Natural killer cell (primary cell): ENCODE measurements around the gene GALNT9. TPM values are rescaled to one million over a fixed set of nuclear protein-coding genes. Genes with fewer than 3 reads are reported as not detected.

Source experiments
- ATAC-seq, 3 donors: fragments of 150-1000 bp in 2 of 3; fragments of 200-7000 bp in 1 of 3; cut with Tn5 transposase; 1 replicate in 1 of 3; 2 replicates in 2 of 3; pipeline ENCODE4 v1.10.0; 2021; ENCODE audit warnings: mild to moderate bottlenecking in 2 of 3, moderate library complexity in 2 of 3
- DNase-seq, 2 donors: peaks; one replicate each; pipeline versions ENCODE4 v3.0.0 to v3.0.0-alpha.2; 2013 to 2021; ENCODE audit warnings: mixed read lengths in 1 of 2
- H3K27ac ChIP-seq: one replicate; pipeline ENCODE4 v1.5.1; 2013; ENCODE audit warnings: mild to moderate bottlenecking, low read length
- H3K27me3 ChIP-seq: one replicate; pipeline ENCODE4 v1.6.1; 2013; ENCODE audit warnings: low read length; ENCODE audit not compliant: control insufficient read depth, insufficient read depth
- H3K36me3 ChIP-seq: one replicate; pipeline ENCODE4 v1.6.1; 2013; ENCODE audit warnings: low read length; ENCODE audit not compliant: control insufficient read depth, insufficient read depth
- H3K4me1 ChIP-seq: one replicate; pipeline ENCODE4 v1.6.1; 2013; ENCODE audit warnings: low read length; ENCODE audit not compliant: control insufficient read depth, insufficient read depth
- H3K4me3 ChIP-seq: one replicate; pipeline ENCODE4 v1.5.1; 2013; ENCODE audit warnings: low read length
- H3K9me3 ChIP-seq: one replicate; pipeline ENCODE4 v1.6.1; 2013; ENCODE audit warnings: low read length; ENCODE audit not compliant: control insufficient read depth, insufficient read depth
- H3K27ac Mint-ChIP-seq, 2 donors: one replicate each; pipeline ENCODE4 v1.8.0; 2022; ENCODE audit warnings: mild to moderate bottlenecking in 2 of 2, mixed read lengths in 2 of 2, moderate library complexity in 1 of 2
- H3K27me3 Mint-ChIP-seq, 2 donors: one replicate each; pipeline ENCODE4 v1.8.0; 2022; ENCODE audit warnings: low read depth in 2 of 2, mixed read lengths in 2 of 2
- H3K36me3 Mint-ChIP-seq: one replicate; pipeline ENCODE4 v1.8.0; 2022; ENCODE audit warnings: mixed read lengths
- H3K4me1 Mint-ChIP-seq, 2 donors: one replicate each; pipeline ENCODE4 v1.8.0; 2022; ENCODE audit warnings: mixed read lengths in 2 of 2
- H3K4me3 Mint-ChIP-seq: one replicate; pipeline ENCODE4 v1.8.0; 2022; ENCODE audit warnings: mild to moderate bottlenecking, moderate library complexity, mixed read lengths
- H3K9me3 Mint-ChIP-seq, 2 donors: one replicate each; pipeline ENCODE4 v1.8.0; 2022; ENCODE audit warnings: mixed read lengths in 2 of 2
- CTCF ChIP-seq: fragments of 200-600 bp; IDR thresholded peaks from one replicate; pipeline ENCODE4 v1.8.0; 2022; ENCODE audit warnings: antibody characterized with exemption
- WGBS: methylation state at CpG from one replicate; pipeline ENCODE4 v1.1.7; 2013; ENCODE audit warnings: missing lambda C conversion rate; ENCODE audit not compliant: insufficient coverage; 5-methylcytosine and 5-hydroxymethylcytosine counted together
- intact Hi-C: fragments of 100-400 bp; cut with micrococcal nuclease; formaldehyde crosslinking; loops from one replicate; pipeline ENCODE4 v1.14.2; 2022
- total RNA-seq, 4 donors: library from RNA; stranded (reverse); fragments of 120-200 nt in 1 of 4; gene quantifications; one replicate each; pipeline versions ENCODE4 v1.2.3 to v1.2.4, GENCODE V29; 2013 to 2022

The GALNT9 gene
- total RNA-seq, 3 donors from 2014 or later (not counting 1 experiment from before 2014, with no cell fraction given): not detected

- 77% methylated on average over 25 of the region's 25 CpGs for WGBS
- Mint-ChIP-seq H3K27me3 (no peaks in the 10 kb centered on the region), H3K9me3 (no peaks in the 10 kb centered on the region), H3K27ac (no peak overlapping the region), H3K4me1 (no peaks in the 10 kb centered on the region), H3K4me3 (no peak overlapping the region), H3K36me3 (no peaks in the 10 kb centered on the region)
- H3K4me3 ChIP-seq: no peak overlapping the region
- H3K27me3 ChIP-seq: no peaks in the 10 kb centered on the region
- no peak overlapping the region for H3K27ac ChIP-seq
- intact Hi-C loops: no loop called here
- DNase-seq (no peak), ATAC-seq (no peak)
- no peaks in the 10 kb centered on the region for H3K4me1 ChIP-seq
- no peaks in the 10 kb centered on the region for H3K9me3 ChIP-seq
- TF ChIP-seq CTCF: no peak
- no peaks in the 10 kb centered on the region for H3K36me3 ChIP-seq
Measured at GRCh38 chr12:132259872-132260695, 69.3 kb downstream of the GALNT9 start.

GRCh38 chr12:132259364-132259871 lies 70.0 kb downstream of the GALNT9 start:
- H3K27me3 Mint-ChIP-seq: no peaks in the 10 kb centered on the region
- no peaks in the 10 kb centered on the region for H3K36me3 Mint-ChIP-seq
- H3K27ac Mint-ChIP-seq: no peak overlapping the region
- H3K36me3 ChIP-seq: no peaks in the 10 kb centered on the region
- ATAC-seq (no peak), DNase-seq (no peak)
- no peak overlapping the region for H3K27ac ChIP-seq
- no peak overlapping the region for H3K4me3 ChIP-seq
- intact Hi-C loops: no loop called here
- no peak for TF ChIP-seq CTCF
- H3K27me3 ChIP-seq: no peaks in the 10 kb centered on the region
- no peak overlapping the region for H3K4me3 Mint-ChIP-seq
- H3K9me3 ChIP-seq: no peaks in the 10 kb centered on the region
- no peaks in the 10 kb centered on the region for H3K4me1 Mint-ChIP-seq
- no peaks in the 10 kb centered on the region for H3K9me3 Mint-ChIP-seq
- WGBS: 69% methylated on average over 15 of the region's 15 CpGs
- H3K4me1 ChIP-seq: no peaks in the 10 kb centered on the region

GRCh38 chr12:132258543-132258942 lies 70.8 kb downstream of the GALNT9 start:
- 91% methylated on average over 17 of the region's 17 CpGs for WGBS
- Histone ChIP-seq H3K4me1 (no peaks in the 10 kb centered on the region), H3K36me3 (no peaks in the 10 kb centered on the region), H3K4me3 (no peak overlapping the region), H3K27ac (no peak overlapping the region), H3K9me3 (no peaks in the 10 kb centered on the region), H3K27me3 (no peaks in the 10 kb centered on the region)
- Mint-ChIP-seq H3K9me3 (no peaks in the 10 kb centered on the region), H3K36me3 (no peaks in the 10 kb centered on the region), H3K4me3 (no peak overlapping the region), H3K27ac (no peak overlapping the region), H3K4me1 (no peaks in the 10 kb centered on the region), H3K27me3 (no peaks in the 10 kb centered on the region)
- ATAC-seq: no peak
- no peak for DNase-seq
- intact Hi-C loops: no loop called here
- TF ChIP-seq CTCF: no peak
